NCI-H1417 (cell line): ENCODE measurements around the gene IGF1R.
"Not testable (repeated sequence)": the region's sequence is repeated elsewhere in the genome, so short reads cannot be mapped to it uniquely, and the experiment has no call there.

Experiments
- DNase-seq, 3 experiments: peaks; one replicate each; lab custom pipeline; 2025; lab: John Stamatoyannopoulos, UW

Gene IGF1R

DNA sequence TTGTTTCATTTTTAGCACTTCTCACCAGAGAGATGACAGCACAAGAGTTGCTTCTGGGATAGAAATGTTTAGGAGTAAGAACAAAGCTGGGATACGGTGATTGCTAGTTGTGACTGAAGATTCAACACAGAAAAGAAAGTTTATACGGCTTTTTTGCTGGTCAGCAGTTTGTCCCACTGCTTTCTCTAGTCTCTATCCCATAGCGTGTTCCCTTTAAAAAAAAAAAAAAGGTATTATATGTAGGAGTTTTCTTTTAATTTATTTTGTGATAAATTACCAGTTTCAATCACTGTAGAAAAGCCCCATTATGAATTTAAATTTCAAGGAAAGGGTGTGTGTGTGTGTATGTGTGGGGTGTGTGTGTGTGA, 311.3 kb downstream of the IGF1R start:
- DNase-seq, result no peak

DNA sequence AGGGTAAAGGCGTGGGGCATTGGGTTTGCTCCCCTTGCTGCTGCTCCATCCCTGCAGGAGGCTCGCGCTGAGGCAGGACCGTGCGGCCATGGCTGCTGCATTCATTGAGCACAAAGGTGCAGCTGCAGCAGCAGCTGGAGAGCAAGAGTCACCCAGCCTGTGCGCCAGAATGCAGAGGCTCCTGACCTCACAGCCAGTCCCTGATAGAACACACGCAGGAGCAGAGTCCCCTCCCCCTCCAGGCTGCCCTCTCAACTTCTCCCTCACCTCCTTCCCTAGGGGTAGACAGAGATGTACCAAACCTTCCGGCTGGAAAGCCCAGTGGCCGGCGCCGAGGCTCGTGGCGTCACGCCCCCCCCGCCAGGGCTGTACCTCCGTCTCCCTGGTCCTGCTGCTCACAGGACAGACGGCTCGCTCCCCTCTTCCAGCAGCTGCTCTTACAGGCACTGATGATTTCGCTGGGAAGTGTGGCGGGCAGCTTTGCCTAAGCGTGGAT, 312.3 kb downstream of the IGF1R start:
- DNase-seq, result no peak

DNA sequence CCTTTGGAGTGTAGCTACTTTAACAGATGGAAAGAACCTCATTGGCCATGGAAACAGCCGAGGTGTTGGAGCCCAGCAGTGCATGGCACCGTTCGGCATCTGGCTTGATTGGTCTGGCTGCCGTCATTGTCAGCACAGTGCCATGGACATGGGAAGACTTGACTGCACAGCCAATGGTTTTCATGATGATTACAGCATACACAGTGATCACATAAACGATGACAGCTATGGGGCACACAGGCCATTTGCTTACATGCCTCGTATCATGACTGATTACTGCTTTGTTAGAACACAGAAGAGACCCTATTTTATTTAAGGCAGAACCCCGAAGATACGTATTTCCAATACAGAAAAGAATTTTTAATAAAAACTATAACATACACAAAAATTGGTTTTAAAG, 315.1 kb downstream of the IGF1R start:
- no peak for DNase-seq

DNA sequence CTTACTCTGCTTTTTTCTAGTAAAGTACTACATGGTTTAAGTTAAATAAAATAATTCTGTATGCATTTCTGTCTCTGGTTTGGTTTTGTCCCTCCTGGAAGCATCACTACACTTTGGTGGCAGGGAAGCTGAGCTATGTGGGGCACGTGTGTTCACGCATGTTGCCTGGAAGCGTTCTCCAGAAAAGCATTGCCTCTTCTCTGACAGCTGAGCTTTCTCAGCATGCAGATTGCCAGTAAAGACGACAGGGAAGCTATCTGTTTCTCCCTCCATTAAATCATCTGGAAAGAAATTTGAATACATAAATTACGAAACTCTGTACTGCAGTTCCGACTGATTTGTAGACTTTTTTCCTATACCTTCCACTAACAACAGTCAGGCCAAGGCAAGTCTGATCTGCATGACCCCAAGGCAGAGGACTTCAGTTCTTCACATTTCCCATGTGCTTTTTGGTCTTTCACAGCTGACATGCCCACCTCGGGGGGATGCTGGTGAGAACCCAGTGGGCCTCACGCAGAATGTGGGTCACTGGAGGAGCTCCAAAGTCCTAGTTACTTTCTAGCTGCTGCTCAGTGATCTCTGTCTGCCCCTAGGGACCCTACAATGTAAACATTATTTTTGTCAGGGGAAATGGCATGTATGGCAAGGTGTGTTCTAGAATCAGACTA, 316.3 kb downstream of the IGF1R start:
- no peak for DNase-seq

DNA sequence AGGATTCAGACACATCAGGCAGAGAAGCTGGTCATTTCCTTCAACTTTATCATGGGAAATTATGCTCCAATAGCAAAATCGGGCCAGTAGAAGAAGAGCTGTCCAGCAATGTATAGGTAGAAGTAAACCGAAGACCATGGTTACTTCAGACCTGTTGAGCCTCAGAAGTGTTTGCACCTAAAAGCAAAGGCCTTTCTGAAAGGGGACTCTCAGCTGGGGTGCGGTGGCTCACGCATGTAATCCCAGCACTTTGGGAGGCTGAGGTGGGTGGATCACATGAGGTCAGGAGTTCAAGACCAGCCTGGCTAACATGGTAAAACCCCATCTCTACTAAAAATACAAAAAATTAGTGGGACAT, 316.8 kb downstream of the IGF1R start:
- not testable (repeated sequence) for DNase-seq

DNA sequence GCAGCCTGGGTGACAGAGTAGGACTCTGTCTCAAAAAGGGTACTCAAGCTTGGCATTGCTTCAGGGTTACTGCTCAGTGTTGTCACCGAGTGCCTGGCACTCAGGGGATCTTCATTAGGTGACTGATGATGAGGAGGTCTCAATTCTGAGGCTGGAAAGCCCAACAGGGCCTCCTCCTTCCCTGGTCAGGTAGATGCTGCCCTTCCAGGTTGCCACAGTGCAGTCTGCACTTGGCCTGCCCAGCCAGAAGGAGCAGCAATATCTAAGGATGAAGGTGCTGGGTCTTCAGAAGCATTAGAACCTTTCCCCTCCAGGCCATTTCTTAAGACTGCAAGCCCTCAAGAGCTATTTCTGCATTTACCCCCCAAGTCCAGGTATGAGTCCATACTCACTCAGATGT, 317.3 kb downstream of the IGF1R start:
- DNase-seq, result no peak

DNA sequence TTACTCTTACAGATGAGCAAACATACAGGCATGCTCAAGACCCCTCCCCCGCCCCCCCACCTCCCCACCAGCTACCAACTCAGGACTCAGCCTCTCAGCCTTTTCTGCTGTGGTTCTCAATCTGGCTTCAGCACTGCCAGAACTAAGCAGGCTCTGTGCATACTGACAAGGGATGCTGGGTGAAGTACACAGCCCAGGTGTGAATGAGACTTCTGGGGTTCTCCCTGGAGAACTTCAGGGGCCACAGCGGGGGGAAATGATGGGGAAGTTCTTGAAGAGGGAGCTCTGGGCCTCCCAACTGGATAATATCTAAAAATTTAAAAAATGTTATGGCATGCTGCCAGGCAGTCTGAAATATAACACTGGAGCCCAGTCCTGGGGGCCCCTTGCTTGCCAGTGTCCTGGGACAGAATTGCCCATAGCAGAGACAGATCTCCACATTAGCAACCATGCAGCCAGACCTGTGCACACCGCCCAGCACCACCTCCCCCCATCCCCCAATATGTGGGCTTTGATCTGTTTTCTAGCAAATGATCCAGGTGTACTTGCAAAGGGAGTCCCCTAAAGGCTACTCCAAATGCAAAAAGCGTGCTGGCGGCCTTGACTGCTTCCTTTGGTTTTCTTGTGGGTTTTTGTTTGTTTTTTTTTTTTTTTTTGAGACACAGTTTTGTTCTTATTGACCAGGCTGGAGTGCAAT, 317.9 kb downstream of the IGF1R start:
- no peak for DNase-seq

DNA sequence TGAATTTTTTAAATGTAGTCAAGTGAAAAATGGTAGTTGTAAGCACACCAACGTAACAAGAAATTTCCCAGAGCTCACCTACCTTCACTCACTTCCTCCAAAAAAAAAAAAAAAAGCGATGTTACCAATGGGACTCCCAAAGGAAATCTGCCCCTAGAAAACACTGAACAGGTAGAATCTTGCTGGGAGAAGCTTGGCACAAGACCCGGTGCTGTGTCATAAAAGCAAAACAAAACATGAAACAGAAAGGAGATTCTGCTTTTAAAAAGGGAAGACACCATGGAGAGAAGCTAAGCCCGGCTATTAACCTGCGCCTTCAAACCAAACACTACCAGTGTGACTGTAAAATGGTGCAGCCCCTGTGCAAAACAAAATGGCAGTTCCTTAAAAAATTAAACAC, 318.8 kb downstream of the IGF1R start:
- DNase-seq, result no peak

DNA sequence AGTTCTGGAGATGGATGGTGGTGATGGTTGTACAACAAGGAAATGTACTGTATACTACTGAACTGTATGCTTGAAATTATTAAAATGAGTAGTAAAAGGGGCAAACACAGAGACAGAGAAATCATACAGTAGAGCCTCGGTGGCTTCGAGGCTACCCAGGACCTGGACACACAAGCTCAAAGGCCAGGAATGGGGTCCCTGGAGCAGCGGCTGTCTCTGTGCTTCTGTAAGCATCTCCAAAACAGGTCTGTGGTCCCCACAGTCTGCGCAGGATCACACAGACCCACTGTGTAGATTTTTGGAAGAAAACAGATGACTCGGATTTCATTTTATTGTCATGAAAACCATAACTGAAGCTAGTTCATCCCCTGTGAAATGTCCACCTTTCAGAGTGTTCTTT, 319.6 kb downstream of the IGF1R start:
- no peak for DNase-seq

DNA sequence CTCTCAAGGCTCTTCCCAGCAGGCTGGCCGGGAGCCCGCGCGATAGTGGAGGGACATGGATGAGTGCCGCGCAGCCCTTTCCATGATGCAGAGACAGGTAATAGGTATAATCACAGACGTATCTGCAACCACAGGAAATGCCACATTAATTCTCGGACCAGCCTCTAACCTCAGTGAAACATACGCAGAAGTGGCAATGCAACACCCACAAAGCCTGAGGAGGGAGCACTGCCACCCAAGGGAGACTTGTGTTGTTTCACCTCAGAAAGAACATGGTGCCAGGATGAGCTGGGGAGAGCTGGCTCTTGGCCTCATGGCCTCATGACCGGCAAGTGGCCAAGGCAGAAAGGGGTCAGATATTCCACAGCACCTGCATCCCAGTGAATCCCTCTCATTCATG, 320.2 kb downstream of the IGF1R start:
- no peak for DNase-seq

DNA sequence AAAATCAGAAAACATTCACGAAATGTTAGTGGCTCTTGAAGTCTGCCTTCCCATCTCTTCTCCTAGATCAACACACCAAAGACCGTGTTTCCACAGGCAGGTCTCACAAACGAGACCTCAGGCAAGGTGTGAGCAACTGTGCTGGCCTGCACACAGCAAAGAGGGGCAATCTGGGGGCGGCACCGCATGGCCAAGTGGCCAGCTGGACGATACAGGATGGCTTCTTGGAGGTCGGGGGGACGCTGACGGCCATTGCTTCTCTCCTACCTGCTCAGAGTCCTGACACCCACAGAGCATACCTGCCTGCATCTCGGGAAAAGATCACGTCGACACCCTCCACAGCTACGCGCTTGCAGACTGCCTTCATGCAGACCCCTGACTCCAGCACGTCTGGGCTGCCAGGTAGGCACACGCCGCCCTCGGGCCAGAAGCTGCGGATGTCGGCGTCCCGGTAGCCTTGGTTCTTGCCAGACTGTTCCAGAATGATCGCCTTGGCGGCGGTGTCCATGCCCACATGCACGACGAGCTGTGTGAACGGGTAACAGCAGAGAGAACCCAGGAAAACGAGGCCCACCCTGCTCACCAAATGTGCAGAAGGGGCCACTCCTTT, 320.9 kb downstream of the IGF1R start:
- DNase-seq, result no peak

DNA sequence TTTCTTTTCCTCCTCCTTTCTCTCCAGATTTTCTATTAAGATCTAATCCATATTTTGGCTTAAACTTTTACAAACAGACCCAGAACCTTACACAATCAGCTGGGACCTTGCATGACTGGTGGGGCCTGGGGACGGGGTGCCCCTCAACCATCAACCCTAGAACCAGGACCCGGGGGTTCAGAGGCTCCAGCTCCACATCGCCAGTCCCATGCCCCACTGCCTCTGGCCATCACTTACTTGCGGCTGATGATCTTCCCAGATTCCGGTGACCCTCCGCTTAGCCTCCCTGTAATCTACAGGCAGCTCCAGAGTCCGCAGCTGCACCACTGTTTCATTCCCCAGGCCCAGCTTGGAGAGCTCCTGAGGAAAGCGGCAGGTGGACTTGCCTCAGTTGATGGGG, 322.5 kb downstream of the IGF1R start:
- no peak for DNase-seq

DNA sequence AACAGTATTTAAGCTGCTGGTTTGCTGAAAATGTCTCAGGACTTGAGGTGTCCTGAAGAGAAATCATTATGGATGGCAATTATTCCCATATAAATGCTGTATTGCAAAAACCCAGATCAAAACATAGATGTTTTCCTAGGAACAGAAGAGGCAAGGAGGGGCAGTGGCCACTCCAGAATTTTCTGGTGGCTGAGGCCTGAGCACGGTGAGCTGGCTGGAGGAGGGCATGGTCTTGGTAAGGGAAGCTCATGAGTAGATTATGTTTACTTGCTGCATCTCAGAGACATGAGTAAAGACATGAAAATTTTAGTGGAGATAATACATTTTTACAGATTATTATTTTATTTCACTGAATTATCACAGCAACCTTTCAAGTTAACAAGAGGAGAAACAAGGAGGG, 328.2 kb downstream of the IGF1R start:
- no peak for DNase-seq

DNA sequence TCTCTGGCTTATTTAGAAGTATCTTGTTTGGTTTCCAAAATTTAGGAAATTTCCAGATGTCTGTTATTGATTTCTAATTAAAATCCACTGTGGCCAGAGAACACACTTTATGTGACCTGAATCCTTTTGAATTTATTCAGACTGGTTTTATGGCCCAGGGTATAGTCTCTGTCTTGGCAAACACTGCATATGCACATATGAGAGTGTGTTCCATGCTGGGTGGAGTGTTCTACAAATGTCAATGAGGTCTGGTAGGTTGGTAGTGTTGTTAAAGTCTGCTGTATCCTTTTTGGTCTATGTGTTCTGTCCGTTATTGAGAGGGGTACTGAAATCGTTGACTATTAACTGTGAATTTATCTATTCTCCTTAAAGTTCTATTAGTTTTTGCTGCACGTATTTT, 329.1 kb downstream of the IGF1R start:
- peak in 1 of 3 experiments; percentile 29 for DNase-seq

DNA sequence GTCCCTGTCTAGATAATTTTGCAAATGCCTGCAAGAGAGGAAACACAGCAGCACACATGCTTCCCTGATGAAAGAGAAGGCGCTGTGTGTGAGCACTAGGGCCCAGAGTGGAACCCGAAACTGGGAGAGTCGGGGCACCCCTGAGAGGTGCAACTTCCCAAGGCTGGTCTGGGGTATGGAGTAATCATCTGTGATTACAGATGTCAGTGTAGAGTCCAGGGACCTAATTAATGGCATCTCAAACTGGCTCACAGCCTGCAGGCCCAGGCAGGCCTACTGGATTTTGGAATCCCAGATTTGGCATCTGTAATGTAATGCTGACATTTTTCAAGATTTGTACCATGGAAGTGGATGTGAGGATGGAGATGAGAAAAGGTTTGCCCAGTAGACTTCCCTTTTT, 329.8 kb downstream of the IGF1R start:
- peak in 1 of 3 experiments; percentile 33 for DNase-seq

DNA sequence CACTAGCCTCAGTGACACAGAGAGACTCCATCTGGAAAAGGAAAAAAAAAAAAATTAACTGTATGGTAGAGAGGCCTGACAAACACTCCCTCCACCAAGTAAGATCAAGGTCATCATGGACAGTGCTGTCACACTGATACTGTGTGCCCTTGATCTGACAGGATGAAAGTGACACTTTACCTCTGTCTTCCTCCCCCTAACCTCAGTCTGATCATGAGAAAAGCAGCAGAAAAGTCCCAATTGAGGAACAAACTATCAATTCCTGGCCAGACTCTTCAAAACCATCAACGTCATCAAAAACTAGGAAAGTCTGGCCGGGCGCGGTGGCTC, 332.5 kb downstream of the IGF1R start:
- DNase-seq, result no peak

DNA sequence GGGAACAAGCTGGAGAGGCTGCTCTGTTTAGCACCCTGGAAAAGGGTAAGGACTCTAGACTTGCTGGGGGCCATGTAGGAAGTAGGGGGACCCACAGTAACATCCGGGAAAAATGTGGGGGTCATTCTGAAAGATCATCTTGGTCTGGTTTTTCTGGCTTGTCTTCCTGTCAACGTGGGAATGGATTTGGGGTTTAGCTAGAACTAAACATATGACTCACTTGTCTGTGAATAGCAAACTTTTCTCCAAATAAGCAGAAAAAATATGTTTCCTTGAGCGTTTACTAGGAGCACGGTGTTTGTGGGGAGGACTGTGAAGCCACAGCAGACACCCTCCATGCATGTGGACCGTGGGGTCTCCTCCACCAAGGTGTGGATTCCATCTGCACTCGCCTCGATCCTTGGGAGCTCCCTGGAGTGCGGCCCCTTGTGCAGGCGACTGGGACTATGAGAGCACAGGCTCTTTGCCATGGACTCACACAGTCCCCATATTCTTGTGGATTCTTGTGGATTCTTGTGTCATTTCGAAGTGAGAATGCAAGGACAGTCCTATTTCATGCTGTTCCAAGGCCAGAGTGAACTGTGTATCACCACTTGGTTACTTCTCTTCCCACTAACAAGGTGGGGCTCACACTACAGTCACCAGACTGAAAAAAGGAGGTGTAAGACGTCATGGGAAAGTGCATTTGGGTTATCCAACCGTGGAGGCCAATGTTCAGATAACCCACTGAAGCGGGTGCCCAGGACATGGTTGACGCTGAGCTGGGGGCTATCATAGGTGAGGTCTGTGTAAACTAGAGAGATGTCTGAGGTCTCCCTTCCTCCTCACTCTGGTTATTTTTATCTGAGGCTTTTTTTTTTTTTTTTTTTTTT, 333.7 kb downstream of the IGF1R start:
- DNase-seq, result no peak

DNA sequence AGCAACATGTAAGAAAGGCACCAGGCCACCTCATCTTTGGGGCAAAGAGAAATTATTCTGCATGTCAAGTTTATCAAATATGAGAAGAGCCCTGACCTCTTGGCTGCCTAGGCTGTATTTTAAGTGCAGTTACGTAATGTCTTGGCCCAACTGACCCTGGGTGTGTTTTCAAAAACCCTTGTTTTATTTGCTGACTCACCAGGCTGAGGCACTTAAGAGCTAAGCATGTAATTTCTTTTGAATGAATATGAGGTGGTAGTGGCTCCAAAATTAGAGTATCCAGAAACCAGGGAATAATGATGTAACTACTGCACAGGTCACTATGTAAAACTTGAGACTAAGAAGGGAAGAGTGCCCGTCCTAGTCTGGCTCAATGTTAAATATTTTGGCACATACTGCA, 335.0 kb downstream of the IGF1R start:
- peak in 2 of 3 experiments; percentile 16 to 76 for DNase-seq

DNA sequence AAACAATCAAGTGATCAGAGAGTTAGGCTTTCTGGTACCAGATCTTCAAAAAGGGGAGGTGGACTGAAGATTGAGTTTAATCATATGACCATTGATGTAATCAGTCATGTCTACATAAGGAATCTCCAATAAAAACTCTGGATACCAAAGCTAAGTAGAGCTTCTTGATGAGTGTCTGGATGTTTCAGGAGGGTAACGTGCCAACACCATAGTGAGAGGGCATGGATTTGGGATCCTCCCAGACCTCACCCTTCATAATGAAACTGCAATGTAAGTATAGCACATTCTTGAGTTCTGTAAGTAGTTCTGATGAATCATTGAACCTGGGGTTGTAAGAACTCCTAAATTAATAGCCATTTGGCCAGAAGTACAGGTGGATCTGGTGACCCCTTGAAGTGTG, 337.9 kb downstream of the IGF1R start:
- DNase-seq, result no peak

DNA sequence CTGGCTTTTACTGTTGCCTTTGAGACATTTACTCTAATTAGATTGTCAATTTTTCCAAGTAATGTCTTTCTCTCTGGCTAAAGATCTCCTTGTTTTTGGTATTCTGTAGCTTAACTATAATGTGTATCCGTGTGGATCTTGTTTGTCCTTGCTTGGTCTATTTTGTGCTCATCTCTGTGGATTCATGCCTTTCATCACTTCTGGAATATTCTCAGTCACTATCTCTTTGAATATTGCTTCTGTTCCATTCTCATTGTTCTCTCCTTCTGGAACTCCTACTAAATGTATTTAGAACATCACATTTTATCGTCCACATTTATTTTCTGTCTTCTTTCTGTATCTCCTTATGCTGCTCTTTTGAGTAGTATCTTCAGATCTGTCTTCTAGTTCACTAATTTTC, 346.6 kb downstream of the IGF1R start:
- no peak for DNase-seq

DNA sequence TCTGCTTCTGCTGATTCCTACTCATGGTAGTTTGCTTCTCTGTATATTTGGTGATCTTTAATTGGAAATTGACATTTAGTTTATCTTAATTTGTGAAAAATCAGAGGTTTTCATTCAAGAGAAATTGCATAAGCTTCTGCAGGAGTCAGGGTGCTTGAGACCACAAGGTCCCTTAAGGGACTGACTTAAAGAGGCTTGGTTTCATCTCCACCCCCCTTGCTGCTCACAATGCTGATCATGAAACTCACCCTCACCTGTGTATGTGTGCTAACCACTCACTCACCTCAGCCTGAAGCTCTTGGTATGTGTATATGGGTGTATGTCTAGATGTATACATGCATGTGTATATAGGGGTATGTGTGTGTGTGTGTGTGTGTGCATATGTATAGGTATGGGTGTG, 347.8 kb downstream of the IGF1R start:
- no peak for DNase-seq

DNA sequence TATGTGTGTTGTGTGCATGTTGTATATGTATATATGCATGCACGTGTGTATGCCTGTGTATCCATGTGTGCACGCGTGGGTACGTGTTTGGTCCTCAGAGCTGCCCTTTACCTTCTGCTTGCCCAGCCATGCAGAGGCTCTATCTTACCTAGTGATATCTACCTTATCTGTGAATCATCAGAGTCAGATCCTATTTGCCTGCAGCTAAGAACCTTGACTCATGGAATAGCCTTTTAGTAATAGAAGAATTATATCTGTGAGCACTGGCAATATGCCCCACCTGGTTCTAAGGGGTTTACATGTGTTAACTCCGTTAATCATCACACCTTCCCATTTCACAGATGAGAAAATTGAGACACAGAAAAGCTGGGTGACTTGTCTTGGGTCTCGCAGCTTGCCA, 348.3 kb downstream of the IGF1R start:
- DNase-seq, result no peak

DNA sequence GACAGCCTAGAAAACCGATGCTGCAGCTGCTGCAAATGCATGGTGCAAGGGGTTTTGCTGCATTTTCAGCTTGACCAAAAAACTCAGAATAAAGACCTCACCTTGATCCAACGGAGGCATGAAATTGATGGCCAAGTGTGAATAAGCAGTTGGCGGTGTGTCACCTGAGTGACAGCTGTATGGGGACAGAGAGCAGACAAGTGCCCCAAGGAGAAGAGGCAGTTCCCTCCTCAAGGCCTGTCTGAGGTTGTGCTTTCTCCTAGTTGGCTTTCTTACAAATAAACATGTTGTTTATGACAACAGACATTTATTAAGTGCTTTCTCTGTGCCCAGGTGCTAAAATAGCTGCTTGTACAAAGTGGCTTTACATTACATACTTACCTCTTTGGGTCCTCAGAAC, 349.0 kb downstream of the IGF1R start:
- DNase-seq, result no peak
